MCF 10A (cell line): ENCODE measurements around the gene HLCS. TPM values are rescaled to one million over a fixed set of nuclear protein-coding genes. Genes with fewer than 3 reads are reported as not detected.

Experiments used
- BruUV-seq: library from RNA; stranded (reverse); fragments of 400-500 nt; replicated peaks from 2 replicates; lab custom pipeline; 2021; lab: Mats Ljungman, UMichigan
- CTCF ChIA-PET: fragments of 300-600 bp; sonication (Branson Sonifier 250); formaldehyde crosslinking; extraction: SDS; loops from one replicate; lab custom pipeline; 2021; ENCODE audit warnings: antibody characterized with exemption, inconsistent platforms; lab: Yijun Ruan, JAX
- POLR2A ChIA-PET: fragments of 300-600, 350-650 bp; sonication (Branson Sonifier 250); formaldehyde crosslinking; extraction: SDS; loops from one replicate; lab custom pipeline; 2020; ENCODE audit warnings: antibody characterized with exemption, inconsistent platforms; lab: Yijun Ruan, JAX
- DNase-seq: peaks from one replicate; pipeline ENCODE4 v3.0.0-alpha.2; 2018; ENCODE audit not compliant: unreplicated experiment
- H3K27ac Mint-ChIP-seq: one replicate; pipeline ENCODE4 v1.8.0; 2022; ENCODE audit warnings: mild to moderate bottlenecking, low read depth, mixed read lengths; ENCODE audit not compliant: unreplicated experiment
- H3K27me3 Mint-ChIP-seq: one replicate; pipeline ENCODE4 v1.8.0; 2022; ENCODE audit warnings: mixed read lengths; ENCODE audit not compliant: insufficient read depth, unreplicated experiment
- H3K36me3 Mint-ChIP-seq: one replicate; pipeline ENCODE4 v1.8.0; 2022; ENCODE audit warnings: mild to moderate bottlenecking, moderate library complexity, mixed read lengths; ENCODE audit not compliant: insufficient read depth, unreplicated experiment
- H3K4me1 Mint-ChIP-seq: one replicate; pipeline ENCODE4 v1.8.0; 2022; ENCODE audit warnings: mixed read lengths; ENCODE audit not compliant: insufficient read depth, unreplicated experiment
- H3K4me3 Mint-ChIP-seq: one replicate; pipeline ENCODE4 v1.8.0; 2022; ENCODE audit warnings: mild to moderate bottlenecking, moderate library complexity, mixed read lengths; ENCODE audit not compliant: unreplicated experiment
- H3K9me3 Mint-ChIP-seq: one replicate; pipeline ENCODE4 v1.8.0; 2022; ENCODE audit warnings: mixed read lengths; ENCODE audit not compliant: unreplicated experiment
- intact Hi-C: fragments of 100-400 bp; cut with micrococcal nuclease; formaldehyde crosslinking; loops from 2 replicates; pipeline ENCODE4 v1.14.1; 2022
- total RNA-seq: library from RNA; stranded (reverse); gene quantifications from 2 replicates; pipeline ENCODE4 v1.2.3, GENCODE V29; 2022
- TF ChIP-seq, protein P1 (sequence below): fragments of 200-600 bp; IDR thresholded peaks from one replicate; pipeline ENCODE4 v1.8.0; 2022; ENCODE audit warnings: antibody characterized with exemption, mild to moderate bottlenecking; ENCODE audit not compliant: unreplicated experiment

HLCS gene
- total RNA-seq, 1 experiment from 2014 or later = 46.1 TPM

DNA sequence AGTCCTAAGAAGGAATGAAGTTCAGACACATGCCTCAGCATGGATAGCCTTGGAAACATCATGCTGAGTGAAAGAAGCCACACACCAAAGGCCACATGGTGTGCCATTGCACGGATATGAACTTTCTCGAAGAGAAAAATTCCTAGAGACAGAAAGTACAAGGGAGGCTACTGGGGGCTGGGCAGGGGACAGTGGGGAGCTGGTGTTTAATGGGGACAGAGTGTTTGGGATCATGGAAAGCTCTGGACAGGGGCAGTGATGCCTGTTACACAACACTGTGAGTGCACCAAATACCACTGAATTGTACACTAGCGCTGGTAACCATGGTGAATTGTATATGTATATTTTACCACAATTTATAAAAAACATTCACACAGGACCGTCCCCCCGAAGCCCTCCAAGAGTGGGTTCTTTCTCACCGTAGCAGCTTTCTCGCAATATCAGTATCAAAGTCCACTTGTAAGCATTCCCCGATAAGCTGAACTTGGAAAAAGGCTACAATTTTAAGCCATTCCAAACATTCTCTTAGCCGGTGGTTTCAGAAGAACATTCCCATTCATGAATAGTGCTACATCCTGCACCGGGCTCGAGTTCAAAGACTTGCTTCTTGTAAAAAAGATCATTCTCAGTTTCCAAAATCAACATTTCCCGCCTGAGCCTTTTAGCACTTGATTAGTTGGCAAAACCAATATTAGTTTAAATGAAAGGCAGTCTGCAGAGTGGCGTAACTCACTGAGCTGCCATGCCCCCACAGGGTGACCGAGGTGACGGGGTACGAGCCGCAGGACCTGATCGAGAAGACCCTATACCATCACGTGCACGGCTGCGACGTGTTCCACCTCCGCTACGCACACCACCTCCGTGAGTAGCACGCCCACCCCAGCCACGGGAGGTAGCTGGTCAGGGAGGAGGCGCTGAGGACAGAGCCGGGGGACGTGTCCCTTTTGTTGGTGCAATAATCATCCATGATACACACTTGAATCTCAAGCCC lies 235.9 kb downstream of the HLCS start:
- BruUV-seq = no TSS peak
- Mint-ChIP-seq H3K9me3 (no peaks in the 10 kb centered on the region), H3K4me3 (no peak overlapping the region), H3K27me3 (no peaks in the 10 kb centered on the region), H3K4me1 (no peaks in the 10 kb centered on the region), H3K36me3 (peaks cover 14% of the 10 kb centered on the region), H3K27ac (no peak overlapping the region)
- no peak for DNase-seq
- intact Hi-C loops = no loop called here
- TF ChIP-seq, protein P1, sequence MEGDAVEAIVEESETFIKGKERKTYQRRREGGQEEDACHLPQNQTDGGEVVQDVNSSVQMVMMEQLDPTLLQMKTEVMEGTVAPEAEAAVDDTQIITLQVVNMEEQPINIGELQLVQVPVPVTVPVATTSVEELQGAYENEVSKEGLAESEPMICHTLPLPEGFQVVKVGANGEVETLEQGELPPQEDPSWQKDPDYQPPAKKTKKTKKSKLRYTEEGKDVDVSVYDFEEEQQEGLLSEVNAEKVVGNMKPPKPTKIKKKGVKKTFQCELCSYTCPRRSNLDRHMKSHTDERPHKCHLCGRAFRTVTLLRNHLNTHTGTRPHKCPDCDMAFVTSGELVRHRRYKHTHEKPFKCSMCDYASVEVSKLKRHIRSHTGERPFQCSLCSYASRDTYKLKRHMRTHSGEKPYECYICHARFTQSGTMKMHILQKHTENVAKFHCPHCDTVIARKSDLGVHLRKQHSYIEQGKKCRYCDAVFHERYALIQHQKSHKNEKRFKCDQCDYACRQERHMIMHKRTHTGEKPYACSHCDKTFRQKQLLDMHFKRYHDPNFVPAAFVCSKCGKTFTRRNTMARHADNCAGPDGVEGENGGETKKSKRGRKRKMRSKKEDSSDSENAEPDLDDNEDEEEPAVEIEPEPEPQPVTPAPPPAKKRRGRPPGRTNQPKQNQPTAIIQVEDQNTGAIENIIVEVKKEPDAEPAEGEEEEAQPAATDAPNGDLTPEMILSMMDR = no peak
- ChIA-PET CTCF (no interaction called here), POLR2A (no interaction called here)

DNA sequence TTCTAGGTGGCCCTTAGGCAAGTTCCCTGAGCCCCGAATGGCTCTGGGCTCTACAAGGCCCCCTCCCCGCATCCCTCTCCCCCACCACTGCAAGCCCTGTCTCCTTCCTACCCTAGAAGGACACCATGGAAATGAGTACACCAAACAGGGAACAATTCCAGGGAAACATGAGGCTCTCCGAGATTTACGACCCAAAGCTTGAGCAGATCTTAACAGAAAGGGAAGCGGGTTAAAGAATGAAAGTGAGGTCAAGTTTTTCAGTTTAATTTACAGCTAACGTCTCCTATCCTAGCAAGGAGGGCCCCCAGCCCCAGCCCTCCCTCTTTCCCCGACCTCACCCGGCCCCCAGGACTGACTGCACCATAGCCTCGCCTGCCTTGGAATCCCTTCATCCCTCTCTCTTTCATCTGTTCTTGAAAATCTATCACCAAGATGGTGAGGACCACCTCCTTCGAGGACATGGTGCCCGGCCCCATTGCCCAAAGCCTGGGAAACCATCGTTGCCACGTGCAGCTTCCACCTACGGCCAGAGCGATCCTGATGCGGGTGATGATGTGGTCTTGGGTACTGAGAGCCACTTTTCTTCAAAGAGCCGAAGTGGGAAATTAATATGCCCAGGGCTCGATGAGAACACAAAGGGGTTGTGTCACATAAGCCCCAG lies 237.0 kb downstream of the HLCS start:
- POLR2A ChIA-PET = no interaction called here
- H3K4me1 Mint-ChIP-seq = no peaks in the 10 kb centered on the region
- no peak overlapping the region for H3K27ac Mint-ChIP-seq
- no peak for DNase-seq
- no peaks in the 10 kb centered on the region for H3K27me3 Mint-ChIP-seq
- TF ChIP-seq, protein P1 = no peak
- no peaks in the 10 kb centered on the region for H3K9me3 Mint-ChIP-seq
- no peak overlapping the region for H3K4me3 Mint-ChIP-seq
- CTCF ChIA-PET = no interaction called here
- peaks cover 14% of the 10 kb centered on the region for H3K36me3 Mint-ChIP-seq
- BruUV-seq = no TSS peak
- intact Hi-C loops = no loop called here

DNA sequence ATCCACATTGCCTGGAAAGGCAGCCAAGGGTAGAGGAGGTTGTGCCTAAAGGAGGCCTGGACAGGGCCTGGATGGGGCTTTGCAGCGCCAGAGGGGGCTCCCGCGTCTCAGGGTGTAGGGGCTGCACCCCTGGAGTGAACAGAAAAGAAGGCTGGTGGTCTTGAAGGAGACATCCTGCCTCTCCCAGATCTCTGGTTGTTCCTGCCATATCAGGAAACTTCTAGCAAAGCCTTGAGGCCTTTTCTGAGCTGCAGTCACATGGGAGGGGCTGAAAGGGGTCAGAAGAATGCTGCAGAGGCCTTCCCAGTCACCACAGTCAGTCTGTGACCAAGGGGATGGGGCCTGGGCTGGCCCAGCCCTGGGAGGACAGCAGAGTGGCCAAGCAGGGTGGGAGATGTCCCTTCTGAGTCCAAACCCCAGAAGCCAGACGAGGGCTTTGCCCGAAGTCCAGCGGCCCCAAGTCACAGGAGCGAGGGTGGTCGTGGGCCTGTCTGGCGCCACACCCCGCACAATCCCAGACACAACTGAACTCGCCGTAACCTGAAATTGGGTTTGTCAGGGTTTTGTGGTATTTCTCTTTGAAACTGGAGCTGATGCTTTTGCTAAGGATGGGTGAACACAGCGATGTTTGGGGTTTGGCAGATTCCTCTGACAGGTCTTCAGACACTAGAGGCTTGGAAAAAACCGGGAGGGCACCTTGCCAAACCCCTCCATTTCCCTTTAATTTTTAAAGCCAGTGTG lies 237.9 kb downstream of the HLCS start:
- TF ChIP-seq, protein P1 = no peak
- H3K4me3 Mint-ChIP-seq = no peak overlapping the region
- H3K4me1 Mint-ChIP-seq = no peaks in the 10 kb centered on the region
- no TSS peak for BruUV-seq
- H3K36me3 Mint-ChIP-seq = peaks cover 14% of the 10 kb centered on the region
- intact Hi-C loops = no loop called here
- no peaks in the 10 kb centered on the region for H3K9me3 Mint-ChIP-seq
- ChIA-PET CTCF (no interaction called here), POLR2A (no interaction called here)
- H3K27ac Mint-ChIP-seq = no peak overlapping the region
- DNase-seq = no peak
- H3K27me3 Mint-ChIP-seq = no peaks in the 10 kb centered on the region

DNA sequence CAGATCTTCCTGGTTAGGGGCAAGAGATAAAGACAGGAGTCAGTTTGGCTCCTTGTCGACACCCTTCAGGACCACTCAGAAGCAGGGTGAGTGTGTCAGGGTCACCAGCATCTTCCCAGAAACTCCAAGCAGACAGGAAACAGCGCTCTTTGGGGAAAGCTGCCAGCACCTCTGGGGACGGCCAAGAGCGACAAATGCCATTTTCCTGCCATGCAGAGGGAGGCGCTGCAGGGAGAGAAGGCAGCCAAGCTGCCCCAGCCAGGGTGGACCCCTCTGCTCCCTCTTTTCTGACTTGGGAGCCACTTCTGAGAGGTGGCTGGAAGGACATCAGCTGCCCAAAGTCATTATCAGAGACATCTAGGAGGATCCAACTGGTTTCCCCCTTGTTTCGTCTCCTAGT lies 238.6 kb downstream of the HLCS start:
- Mint-ChIP-seq H3K4me3 (no peak overlapping the region), H3K27me3 (no peaks in the 10 kb centered on the region), H3K27ac (no peak overlapping the region), H3K36me3 (peaks cover 11% of the 10 kb centered on the region), H3K4me1 (no peaks in the 10 kb centered on the region), H3K9me3 (no peaks in the 10 kb centered on the region)
- TF ChIP-seq, protein P1 = no peak
- POLR2A ChIA-PET = no interaction called here
- intact Hi-C loops = no loop called here
- no peak for DNase-seq
- CTCF ChIA-PET = no interaction called here
- BruUV-seq = no TSS peak
